Measurements from ENCODE around the gene WHRN.
A peak's percentile ranks its signal among the peaks of the same experiment; 100 is the strongest.

The WHRN gene

DNA sequence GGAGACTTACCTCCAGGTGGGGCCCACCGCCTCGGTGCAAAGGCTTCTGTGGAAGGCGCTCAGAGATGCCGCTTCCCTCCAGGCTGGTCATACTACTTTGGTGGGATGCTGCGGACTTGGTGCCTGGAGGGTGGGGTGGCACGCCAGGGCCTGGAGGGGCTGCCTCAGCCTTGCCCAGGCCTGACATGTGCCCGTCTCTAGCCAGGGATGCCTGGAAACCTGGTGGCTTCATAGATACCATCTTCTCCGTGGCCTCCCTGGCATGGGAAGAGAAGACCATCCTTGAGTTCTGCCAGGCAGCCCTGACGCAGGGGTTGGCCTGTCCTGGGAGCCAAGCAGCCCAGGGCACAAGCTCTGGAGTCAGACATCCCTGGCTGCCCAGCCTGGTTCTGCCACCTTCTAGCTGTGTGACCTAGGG is 147.4 kb downstream of the WHRN start:
- no peak overlapping the region for H3K4me3 Mint-ChIP-seq
- no peaks in the 10 kb centered on the region for H3K9me3 Mint-ChIP-seq
- no peaks in the 10 kb centered on the region for H3K27me3 Mint-ChIP-seq (ENCODE audit: low read depth)
- H3K36me3 Mint-ChIP-seq (ENCODE audit: low read depth) = peaks cover 42% of the 10 kb centered on the region
- H3K27ac Mint-ChIP-seq = no peak overlapping the region
- H3K4me1 Mint-ChIP-seq (ENCODE audit: low read depth) = peaks cover 34% of the 10 kb centered on the region

DNA sequence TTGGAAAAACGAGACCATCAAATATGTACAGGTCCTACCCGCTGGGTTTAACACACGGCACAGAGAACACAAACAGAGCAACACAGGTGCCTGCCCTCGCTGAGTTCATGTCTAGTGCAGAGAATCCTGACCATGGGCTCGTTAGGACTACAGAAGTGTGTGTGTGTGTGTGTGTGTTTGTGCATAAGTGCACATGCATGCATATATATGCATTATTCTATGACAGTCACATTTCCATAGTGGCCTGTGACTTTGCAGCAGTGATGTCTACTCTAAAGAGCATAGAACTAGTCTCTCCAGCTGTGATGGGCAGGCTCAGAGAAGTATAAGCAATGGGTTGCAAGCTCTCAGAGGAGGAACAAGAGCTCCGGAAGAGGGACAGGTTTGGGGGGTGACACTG is 147.9 kb downstream of the WHRN start:
- peak overlapping the region; percentile 52 for H3K27ac Mint-ChIP-seq
- no peaks in the 10 kb centered on the region for H3K9me3 Mint-ChIP-seq
- no peak overlapping the region for H3K4me3 Mint-ChIP-seq
- H3K36me3 Mint-ChIP-seq (ENCODE audit: low read depth) = peaks cover 43% of the 10 kb centered on the region
- no peaks in the 10 kb centered on the region for H3K27me3 Mint-ChIP-seq (ENCODE audit: low read depth)
- peaks cover 32% of the 10 kb centered on the region for H3K4me1 Mint-ChIP-seq (ENCODE audit: low read depth)

DNA sequence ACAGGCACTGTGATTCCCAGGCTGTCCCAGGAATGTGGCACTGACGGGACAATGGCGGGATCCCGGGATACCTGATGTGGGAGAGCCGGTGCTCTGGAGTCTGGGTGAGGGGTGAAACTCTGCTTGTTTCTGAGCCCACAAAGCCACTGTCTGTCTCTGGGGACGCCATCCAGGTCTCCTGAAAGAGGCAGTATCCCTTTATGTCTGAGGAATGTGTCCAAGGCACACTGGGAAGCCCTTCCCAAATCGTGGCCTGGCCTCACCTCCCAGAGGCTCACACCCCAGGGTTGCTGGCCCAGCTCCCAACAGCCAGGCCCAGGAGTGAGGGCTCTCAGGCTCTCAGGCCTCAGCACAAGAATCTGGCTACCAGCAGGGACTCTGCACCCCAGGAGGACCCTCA is 148.5 kb downstream of the WHRN start:
- H3K4me1 Mint-ChIP-seq (ENCODE audit: low read depth) = peaks cover 35% of the 10 kb centered on the region
- no peaks in the 10 kb centered on the region for H3K27me3 Mint-ChIP-seq (ENCODE audit: low read depth)
- H3K4me3 Mint-ChIP-seq = no peak overlapping the region
- H3K27ac Mint-ChIP-seq = no peak overlapping the region
- H3K36me3 Mint-ChIP-seq (ENCODE audit: low read depth) = peaks cover 43% of the 10 kb centered on the region
- H3K9me3 Mint-ChIP-seq = no peaks in the 10 kb centered on the region

DNA sequence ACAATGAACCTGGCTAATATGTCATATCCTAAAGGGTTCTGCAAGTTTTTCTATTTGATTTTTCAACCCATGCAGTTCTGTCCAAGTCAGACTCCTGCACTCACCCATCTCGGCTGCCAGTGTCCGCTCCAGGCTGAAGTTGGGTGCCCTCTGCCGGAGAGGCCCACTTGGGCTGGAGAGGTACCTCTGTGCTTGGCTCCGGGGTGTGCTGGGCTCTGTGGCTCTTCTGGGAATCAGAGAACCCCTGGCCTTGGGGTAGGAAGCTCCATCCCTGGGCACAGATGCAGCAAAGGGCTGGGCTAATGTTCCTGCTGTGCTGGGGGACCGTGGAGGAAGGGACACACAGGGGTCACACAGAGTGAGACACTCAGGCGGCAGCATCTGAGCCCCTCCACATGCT is 149.5 kb downstream of the WHRN start:
- Mint-ChIP-seq H3K27me3 (ENCODE audit: low read depth) (no peaks in the 10 kb centered on the region), H3K4me3 (no peak overlapping the region), H3K36me3 (ENCODE audit: low read depth) (peaks cover 41% of the 10 kb centered on the region), H3K4me1 (ENCODE audit: low read depth) (peaks cover 28% of the 10 kb centered on the region), H3K9me3 (no peaks in the 10 kb centered on the region), H3K27ac (no peak overlapping the region)

All from T-helper 1 cell treated with Interleukin-12 subunit alpha and Interleukin-12 subunit beta and Interleukin-4 antibody, amounts not matched to agents 30 μg/mL and 1 μg/mL, for 36 hours (primary cell).